GM20431 (cell line): Measurements from ENCODE around the gene COL4A2.
"Not testable (repeated sequence)": the region's sequence is repeated elsewhere in the genome, so short reads cannot be mapped to it uniquely, and the experiment has no call there.

Experiments used
- in situ Hi-C: fragments of 300-500 bp; cut with MseI, MboI; formaldehyde crosslinking; loops from one replicate; pipeline ENCODE4 v1.15.0; 2020; ENCODE audit warnings: low sequenced_read_pairs; ENCODE audit not compliant: unreplicated experiment

COL4A2 gene

DNA sequence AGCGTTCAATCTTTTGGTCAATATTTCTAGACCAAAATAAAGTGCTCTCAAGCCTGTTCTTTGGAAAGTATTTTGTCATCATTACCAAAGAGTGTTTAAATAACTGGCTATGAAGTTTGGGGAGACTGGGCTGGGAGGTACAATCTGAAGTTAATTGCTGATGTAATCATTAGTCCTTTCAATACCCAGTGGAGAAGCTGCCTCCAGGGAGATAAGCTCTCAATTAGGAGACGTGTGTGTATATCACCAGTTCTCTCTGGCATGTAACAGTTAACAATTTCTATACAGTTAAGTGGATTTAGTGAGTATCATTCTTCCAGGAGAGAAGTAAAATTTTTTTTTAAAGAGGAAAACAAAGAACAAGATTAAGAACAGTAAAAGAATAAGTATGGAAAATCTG is 1.5 kb upstream of the COL4A2 start:
- in situ Hi-C loops = no loop called here

DNA sequence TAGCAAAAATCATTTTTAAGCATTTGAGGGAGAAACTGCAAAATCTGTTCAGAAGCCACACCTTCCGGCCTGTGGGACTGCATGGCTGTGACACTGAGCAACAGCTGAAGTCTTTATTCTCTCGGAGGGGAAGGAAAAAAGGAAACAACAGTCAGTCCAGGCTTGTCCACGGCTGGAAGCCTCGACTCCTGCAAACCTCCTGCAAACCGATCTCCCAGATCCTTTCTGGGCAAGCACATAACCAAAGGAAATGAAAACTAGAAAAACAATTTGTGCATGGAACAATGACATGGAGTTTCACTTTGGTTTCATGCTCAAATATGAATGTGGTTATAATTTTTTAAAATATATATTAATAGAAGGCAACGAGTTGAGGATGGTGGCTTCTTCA is 1.1 kb upstream of the COL4A2 start:
- in situ Hi-C loops = no loop called here

- in situ Hi-C loops = no loop called here
Observed at GRCh38 chr13:110306340-110306959, 634 bp upstream of the COL4A2 start.

DNA sequence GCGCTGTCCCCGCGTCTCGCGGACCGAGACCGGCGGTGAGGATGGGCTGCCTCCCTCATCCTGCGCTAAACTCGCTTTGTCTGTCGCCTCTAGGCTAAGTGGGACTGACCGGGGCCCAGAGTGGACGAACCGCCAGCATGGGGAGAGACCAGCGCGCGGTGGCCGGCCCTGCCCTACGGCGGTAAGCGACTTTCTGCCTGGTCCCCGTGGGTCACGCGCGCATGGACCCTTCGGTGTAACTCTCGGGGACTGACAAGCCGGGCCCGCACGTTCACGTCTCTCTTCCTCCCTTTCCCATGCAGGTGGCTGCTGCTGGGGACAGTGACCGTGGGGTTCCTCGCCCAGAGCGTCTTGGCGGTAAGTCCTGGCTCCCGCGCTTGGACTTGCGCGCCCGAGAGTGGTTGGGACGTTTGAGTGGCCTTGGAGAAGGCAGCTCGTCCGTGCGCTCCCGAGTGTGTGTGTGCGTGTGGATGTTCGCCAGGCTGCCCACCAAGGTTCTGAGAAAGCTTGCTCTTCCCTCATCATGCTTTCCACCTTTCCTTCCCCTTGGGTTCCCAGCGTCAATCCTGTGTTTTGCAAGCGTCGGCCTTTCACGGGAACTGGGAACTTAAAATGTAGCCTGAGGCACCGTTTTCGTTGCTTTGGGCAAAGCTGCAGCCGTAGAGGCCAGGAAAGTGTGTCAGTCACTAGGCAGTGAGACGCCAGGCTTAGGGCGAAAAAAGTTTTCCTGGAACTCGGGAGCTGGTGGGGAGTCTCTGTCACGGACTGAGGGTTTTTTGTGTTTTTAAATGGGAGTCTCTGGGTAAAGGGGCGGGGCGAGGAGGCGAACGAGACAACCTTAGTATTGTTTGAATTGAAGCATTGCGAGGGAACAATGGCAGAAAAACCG is 927 bp downstream of the COL4A2 start:
- in situ Hi-C loops = no loop called here

DNA sequence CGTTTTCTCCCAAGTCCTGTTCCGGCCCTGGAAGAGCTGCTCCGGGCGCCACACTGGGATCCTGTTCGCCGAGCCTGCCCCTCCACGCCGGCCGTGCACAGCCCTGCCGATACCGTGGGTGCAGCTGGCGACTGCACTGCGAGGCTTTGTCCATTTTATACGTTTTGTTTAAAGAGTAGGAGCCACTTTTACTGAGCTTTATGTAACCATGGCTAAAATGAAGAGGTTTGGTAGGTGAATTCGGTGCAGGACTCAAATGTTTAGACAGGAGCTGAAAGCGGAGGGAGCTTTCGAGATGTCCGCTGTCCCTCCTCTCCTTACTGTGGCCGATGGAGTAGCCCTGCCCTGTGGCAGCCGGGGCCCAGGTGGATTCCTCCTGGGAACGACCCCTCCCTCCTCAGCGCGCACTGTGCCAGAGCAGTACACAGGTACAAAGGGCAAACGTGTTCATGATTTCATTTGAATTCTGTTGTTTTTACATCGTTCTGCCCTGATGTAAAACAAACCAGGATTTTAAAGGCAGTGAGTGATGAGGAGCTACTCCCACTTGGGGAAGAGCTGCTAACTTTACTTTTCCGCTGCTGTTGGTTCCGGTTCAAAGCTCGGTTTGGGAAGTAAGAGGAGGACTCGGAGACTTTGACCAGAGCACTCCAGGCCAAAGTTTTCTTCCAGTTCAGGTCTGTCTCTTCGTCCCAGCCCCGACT is 1.7 kb downstream of the COL4A2 start:
- in situ Hi-C loops = no loop called here

DNA sequence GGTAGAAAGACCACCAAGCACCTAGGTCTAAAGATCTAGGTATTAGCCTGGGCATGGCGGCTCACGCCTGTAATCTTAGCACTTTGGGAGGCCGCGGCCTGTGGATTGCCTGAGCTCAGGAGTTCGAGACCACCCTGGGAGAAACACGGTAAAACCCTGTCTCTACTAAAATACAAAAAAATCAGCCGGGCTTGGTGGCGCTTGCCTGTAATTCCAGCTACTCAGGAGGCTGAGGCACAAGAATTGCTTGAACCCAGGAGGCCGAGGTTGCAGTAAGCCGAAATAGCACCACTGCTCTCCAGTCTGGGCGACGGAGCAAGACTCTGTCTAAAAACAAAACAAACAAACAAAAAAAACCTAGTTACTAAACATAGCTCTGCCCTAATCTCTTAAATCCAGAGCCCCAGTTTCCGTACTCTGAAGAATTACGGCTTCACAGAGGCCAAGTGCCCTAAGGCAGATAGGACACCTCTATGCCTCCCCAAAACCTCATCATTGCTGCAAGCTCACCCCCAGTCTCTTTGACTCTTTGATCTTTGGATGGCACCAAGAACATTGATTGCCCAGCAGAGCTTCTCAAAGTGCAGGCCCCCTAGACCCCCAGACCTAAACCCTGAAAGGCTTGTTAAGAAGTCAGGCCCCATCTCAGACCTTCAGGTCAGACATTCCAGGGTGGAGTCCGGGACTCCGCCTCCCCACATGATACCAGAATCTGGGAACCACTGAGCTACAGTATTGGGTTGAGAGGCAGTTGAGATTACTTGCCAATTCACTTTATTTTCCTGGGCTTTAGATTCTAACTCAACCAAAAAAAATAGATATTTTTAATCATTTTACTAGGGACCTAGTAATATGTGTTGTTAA is 2.8 kb downstream of the COL4A2 start:
- in situ Hi-C loops = no loop called here

GRCh38 chr13:110310541-110311442 is 3.7 kb downstream of the COL4A2 start:
- in situ Hi-C loops = no loop called here

GRCh38 chr13:110311443-110312338 is 4.6 kb downstream of the COL4A2 start:
- in situ Hi-C loops = no loop called here

- in situ Hi-C loops = no loop called here
Observed at GRCh38 chr13:110312339-110313031, 5.4 kb downstream of the COL4A2 start.

DNA sequence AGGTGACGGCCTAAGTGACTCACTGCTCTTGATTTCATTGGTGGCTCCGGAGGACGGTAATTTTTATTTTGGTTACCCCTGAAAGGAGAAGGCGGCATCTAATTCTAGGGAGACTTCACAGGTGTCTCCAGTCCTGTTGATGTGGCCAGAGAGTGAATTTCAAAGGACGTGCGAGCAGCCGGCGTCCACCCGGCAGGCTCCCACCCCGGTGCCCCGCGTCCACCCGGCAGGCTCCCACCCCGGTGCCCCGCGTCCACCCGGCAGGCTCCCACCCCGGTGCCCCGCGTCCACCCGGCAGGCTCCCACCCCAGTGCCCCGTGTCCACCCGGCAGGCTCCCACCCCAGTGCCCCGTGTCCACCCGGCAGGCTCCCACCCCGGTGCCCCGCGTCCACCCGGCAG is 6.2 kb downstream of the COL4A2 start:
- in situ Hi-C loops = not testable (repeated sequence)

DNA sequence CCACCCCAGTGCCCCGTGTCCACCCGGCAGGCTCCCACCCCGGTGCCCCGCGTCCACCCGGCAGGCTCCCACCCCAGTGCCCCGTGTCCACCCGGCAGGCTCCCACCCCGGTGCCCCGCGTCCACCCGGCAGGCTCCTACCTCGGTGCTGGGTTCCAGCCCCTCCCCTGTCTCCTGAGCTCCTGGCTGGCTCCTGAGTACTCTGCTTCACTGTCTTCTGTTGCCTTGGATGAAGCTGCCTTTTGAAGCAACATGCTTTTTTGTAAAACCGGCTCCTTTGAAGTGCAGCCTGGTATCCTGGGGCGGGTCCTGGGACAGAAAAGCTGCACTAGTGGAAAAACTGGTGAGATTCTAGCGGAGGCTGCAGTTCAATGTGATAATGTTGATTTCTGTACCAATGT is 6.6 kb downstream of the COL4A2 start:
- in situ Hi-C loops = not testable (repeated sequence)

GRCh38 chr13:110314516-110315245 is 7.6 kb downstream of the COL4A2 start:
- in situ Hi-C loops = no loop called here

DNA sequence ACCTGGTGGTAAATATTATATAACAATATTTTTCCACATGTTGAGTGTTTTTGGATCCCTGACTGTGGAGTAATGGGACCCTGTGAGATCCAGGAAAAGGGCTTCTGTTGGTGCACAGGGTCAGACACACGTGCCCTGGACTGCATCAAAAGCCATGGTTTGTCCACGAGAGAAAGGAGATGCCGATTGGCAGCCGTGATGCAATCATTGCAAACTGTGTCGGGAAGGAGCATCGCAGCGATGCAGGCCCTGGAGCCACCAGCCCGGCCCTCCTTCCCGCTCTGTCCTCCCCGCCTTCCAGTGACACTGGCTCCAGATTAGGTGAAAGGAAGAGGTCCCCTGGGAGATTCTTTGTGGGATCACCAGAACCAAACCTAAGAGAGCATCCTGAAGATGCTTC is 9.1 kb downstream of the COL4A2 start:
- in situ Hi-C loops = no loop called here

- in situ Hi-C loops = no loop called here
Observed at GRCh38 chr13:110317093-110317492, 10.0 kb downstream of the COL4A2 start.

- in situ Hi-C loops = no loop called here
Observed at GRCh38 chr13:110317496-110318195, 10.6 kb downstream of the COL4A2 start.

DNA sequence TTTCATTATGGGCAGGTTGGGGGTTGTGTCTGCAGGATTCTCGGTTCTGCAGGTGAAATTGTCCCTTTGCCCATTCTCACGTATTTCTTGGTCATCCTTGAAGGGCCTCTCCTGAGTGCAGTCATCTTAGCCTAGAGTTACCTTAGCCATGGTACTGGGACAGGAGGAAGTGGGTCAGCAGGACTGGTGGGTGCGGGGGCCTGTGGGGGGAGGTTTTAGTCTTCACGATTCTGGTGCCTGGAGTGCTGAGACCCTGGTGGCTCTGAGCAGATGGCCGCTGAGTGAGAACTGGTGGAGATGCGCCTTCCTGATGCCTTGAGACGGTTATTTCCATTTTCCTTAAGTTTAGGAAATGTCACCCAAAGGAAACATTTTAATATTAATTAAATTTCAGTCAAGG is 11.8 kb downstream of the COL4A2 start:
- in situ Hi-C loops = no loop called here
